Measurements from ENCODE around the gene ZNF174.
A peak's percentile ranks its signal among the peaks of the same experiment; 100 is the strongest.

ZNF174 gene

DNA sequence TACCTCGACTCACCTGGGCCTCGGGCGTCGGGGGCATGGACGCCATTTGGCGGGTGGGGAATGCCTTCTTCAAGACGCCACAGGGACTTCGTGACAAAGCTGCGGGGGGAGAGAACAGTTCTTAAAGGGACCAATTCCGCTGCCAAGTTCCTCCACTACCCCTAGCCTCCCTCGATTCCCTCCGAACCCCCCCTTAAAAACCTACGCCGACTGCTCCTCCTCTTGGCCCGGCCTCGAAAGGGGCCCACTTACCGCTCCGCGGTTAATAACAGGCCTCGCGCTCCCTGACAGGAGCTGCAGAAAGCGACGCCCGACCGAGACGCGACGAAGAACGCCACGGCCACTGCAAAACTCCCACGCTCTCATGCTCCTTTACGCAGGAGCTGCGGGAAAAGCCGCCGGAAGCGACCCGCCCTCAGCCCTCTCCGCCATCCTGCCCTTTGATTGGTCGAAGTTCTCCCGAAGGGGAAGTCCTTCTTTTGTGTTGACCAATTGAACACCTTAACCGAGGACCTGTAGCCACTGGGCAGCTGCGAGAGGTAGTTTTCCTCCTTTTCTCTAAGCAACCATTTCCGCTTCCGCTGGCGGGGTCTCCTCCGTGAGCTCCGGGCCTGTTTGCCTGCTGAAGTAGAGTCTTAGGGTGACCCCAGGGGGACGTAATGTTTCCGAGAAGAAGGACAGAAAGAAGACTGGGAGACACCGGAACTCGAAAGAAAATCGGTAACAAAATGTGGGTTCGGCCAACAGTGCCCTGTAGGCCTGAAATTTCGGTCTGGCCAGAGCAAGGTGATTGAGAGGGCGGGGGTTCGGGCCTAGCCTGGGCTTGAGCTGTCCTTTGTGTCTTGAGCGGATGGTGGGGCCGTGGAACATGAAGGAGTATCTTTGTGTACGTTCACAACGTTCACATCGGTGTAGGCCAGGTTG lies 42.4 kb downstream of the ZNF174 start, which contains the start of the genes NAA60 and ZNF597:
NAA60 (plus strand) TSS at position 573 of the 924 bp plus-strand sequence. CDS start 32,548 bp downstream, outside the sequence.
ZNF597 (minus strand) TSS at position 397 of the 924 bp plus-strand sequence; CDS start at position 46, 351 bp downstream.
- FAIRE-seq = no peak

DNA sequence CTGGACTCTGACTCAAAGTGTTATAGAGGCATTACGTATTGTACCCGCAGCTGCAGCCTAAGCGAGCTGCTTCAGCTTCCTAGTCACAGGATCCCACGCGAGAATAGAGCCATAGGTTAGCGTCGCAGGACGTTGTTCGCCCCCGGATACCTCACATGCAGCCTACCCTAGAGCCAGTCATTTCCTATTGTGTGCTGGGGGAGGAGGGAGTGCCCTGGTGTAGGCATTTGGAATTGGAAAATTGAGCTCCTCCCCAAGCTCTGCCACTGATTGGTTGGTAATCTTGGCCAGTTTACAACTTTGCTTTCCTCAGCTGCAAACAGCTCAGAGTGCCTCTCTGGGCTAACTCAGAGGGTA lies 43.0 kb downstream of the ZNF174 start:
- FAIRE-seq (no peak), DNase-seq (ENCODE audit: low spot score) (no peak)

More for the DNA sequence above, 42.4 kb downstream of the ZNF174 start, which contains the start of the genes NAA60 and ZNF597:
- DNase-seq (ENCODE audit: low spot score) = peak; percentile 78

DNA sequence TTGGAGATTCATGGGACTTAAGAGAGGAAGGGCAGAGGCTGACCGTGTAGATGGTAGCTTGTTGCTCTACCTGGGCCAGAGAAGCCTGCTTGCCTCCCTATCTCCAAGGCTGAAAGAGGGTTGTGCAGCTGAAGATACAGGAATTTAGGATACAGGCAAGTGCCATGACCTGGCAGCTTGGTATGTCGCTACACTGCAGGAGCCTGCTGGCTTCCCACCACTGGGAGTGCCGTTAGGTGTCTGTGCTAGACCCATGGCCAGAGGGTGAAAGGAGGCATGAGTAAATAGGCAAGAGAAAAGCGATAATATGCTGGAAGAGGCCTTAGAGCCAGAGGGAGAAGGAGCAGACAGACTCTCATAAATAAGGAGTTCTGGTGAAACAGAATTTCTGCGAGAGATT lies 53.1 kb downstream of the ZNF174 start:
- FAIRE-seq = no peak
- peak; percentile 36 for DNase-seq (ENCODE audit: low spot score)

DNA sequence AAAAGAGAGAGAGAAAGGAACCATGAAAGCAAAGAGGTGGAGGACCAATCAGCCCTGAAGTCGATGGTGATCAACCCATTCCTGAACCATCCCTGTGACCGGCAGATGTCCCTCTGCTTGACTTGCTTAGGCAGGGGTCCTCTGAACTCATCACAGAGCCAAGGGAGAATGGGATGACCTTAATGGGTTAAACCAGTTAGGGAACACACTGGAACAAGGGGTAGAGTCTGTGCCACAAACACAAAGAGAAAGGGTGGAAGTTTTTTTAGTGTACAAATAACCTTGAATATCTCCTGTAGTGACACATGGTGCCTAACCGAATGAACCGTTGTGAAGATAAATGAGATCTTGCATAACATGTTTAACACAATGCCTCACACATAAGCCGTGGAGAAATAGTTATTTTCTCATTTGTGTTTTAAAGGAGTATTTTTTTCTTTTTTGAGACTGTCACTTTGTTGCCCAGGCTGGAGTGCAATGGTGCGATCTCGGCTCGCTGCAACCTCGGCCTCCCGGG lies 53.7 kb downstream of the ZNF174 start:
- FAIRE-seq = no peak
- DNase-seq (ENCODE audit: low spot score) = no peak

DNA sequence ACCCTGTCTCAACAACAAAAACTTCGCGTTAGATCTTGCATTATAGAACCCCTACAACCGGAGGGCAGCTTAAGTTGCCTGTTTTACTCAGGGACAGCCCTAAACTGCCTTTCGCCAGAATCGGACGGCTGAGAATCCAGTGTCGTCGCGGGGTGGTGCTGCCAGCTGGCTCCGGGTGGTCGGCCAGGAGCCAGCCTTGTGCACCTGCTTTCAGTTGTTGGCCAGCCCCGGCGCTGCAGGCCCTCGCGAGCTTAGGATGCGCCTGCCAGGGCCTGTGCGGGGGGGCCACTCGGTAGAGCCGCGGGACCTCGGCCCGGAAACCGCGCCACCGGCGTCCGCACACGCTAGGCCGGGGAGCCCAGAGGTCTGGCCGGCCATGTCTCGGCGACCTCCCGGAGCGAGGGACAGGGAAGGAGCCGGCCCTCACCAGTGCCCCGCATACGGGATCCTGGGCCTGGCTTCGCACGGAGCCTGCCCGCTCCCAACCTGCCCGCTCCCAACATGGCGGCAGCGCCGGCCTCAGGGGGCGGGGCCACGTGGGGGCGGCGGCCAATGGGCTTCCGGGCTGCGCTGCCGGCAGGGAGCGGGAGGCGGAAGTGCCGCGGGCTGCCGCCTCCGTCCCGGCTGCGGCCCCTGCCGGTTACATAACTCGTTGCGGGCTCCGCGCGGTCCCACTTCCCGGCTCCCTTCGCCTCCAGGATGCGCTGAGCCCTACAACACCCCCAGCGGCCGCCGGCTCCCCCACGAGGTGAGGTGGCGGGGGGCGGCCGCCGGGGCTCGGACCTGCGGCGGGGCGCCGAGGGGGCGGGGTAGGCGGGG lies 56.6 kb downstream of the ZNF174 start:
- FAIRE-seq (peak; percentile 86), DNase-seq (ENCODE audit: low spot score) (peak; percentile 100)

DNA sequence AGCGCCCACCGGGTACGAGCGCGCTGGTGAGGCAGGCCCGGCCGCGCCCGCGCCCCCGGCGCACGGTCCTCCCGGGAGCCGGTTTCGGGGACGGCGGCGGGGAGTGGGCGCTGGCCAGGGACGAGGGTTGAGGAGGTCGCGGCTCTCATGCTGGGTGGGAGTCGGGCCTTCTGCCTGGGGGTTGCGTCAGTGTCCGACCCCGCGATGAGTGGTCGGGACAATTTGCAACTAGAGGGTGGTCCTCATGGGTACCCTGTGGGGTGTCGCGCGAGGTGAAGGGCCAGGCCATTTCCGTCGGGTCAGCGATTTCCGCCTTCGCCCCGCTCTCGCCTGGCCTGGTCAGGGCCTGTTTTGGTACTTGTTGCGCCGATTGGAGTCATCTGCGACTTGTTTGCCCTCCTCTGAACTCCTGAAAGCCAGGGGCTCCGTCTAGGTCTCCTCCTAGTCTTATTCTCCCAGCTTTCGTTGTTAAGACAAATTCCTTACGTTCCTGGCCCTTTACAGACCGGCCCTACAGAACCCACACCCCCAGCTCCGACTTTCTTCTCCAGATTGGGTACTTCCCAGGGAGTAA lies 57.4 kb downstream of the ZNF174 start:
- FAIRE-seq (peak; percentile 50), DNase-seq (ENCODE audit: low spot score) (peak; percentile 36)

DNA sequence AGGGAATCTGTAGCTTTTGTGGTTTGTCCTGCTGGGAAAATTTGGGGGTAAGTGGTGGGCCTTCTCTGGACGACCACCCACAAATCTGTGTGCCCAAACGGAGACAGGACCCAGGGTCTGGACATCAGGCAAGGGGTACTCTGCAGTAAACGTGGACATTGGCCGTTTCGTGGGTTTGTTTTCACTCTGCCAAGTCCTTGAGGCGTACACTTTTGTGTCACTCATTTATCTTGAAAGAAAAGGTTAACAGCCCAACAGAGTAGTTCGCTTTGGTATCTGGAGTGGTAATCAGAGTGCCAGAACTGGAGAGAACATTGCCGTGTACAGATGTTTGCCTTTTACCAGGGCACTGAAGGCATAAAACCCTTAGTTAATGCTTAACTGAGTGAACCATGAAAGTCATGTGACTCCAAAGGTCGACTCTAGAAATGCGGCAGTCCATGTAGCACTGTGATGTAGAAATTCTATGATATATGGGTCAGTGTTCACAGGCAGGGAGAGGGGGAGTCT lies 57.9 kb downstream of the ZNF174 start:
- DNase-seq (ENCODE audit: low spot score) (no peak), FAIRE-seq (no peak)

Data from urothelium cell line (cell line).